MM.1S (cell line): ENCODE measurements around the gene SDCCAG8.

Source experiments
- EZH2 ChIP-seq: fragments of 300-600 bp; sonication (generic); optimal IDR thresholded peaks from 2 replicates; pipeline ENCODE3; 2017; ENCODE audit warnings: low read depth, mild to moderate bottlenecking, antibody characterized with exemption, low read length, mixed read lengths
- EZH2phosphoT487 ChIP-seq: fragments of 300-600 bp; sonication (generic); IDR thresholded peaks from 2 replicates; pipeline ENCODE4 v1.6.1; 2018; ENCODE audit warnings: antibody characterized with exemption, low read length
- TF ChIP-seq, protein P1 (sequence below): fragments of 300-600 bp; sonication (generic); IDR thresholded peaks from 2 replicates; pipeline ENCODE4 v1.5.1; 2016; ENCODE audit warnings: antibody characterized with exemption, low read length, mixed read lengths

DNA sequence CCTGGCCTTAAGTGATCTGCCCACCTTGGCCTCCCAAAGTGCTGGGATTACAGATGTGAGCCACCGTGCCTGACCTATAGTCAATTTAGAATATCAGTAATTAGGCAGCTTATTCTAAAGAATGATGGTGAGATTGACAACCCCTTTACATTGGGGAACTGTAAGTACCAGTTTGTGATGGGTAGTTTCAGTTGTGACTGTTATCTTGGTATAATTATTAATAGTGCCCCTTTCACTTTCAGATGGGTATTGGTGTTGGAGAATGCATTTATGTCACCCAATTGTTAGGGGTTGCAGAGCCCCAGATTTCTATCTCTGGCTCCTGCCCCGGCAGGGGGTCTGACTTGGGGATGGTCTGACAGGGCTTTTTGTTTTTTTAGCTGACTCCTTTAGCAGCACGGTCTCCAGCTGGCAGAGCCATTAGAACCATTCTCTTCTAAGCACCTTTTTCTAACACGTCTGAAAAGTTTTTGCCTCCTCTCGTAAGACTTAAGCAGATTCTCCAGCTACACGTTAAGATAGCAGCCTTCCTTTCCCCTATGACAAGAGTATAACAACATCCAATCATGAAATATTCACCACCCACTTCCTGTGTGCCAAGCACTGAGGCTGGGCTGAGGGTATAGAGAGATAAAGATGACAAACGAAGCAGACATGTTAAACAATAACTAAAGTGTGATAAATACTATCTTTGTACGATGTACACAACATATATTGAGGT lies 157.8 kb downstream of the SDCCAG8 start:
- TF ChIP-seq, protein P1, sequence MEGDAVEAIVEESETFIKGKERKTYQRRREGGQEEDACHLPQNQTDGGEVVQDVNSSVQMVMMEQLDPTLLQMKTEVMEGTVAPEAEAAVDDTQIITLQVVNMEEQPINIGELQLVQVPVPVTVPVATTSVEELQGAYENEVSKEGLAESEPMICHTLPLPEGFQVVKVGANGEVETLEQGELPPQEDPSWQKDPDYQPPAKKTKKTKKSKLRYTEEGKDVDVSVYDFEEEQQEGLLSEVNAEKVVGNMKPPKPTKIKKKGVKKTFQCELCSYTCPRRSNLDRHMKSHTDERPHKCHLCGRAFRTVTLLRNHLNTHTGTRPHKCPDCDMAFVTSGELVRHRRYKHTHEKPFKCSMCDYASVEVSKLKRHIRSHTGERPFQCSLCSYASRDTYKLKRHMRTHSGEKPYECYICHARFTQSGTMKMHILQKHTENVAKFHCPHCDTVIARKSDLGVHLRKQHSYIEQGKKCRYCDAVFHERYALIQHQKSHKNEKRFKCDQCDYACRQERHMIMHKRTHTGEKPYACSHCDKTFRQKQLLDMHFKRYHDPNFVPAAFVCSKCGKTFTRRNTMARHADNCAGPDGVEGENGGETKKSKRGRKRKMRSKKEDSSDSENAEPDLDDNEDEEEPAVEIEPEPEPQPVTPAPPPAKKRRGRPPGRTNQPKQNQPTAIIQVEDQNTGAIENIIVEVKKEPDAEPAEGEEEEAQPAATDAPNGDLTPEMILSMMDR, result no peak
- TF ChIP-seq EZH2 (no peak), EZH2phosphoT487 (no peak)
